Activated effector memory CD4-positive, alpha-beta T cell treated with Interleukin-2 at 50 U/mL for 16 hours (primary cell): Measurements from ENCODE around the gene SEC24B.
"Not testable (repeated sequence)": the region's sequence is repeated elsewhere in the genome, so short reads cannot be mapped to it uniquely, and the experiment has no call there.

Experiments used
- DNase-seq: peaks from one replicate; pipeline ENCODE4 v3.0.0-alpha.2; 2020

The SEC24B gene

DNA sequence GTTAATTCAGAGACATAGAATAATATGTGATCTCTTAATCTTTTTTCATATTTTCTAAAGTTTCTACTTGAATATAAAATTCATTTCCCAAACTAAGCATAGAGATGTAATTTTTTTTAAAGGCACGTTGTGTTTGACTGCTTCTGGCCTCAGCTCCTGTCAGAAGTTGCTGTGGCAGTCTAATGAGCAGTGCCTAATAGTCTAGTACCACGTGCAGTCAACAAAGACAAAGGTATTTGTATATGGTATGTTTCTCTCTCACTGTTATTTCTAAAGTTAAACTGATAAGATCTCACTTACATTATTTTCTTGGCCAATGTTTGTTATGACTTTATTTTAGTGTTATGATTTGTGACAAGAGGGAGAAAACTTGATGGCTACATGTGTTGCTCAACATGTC lies 77.8 kb downstream of the SEC24B start:
- DNase-seq = no peak

- not testable (repeated sequence) for DNase-seq
These were observed 79.8 kb downstream of the SEC24B start for GRCh38 chr4:109513368-109513767.

DNA sequence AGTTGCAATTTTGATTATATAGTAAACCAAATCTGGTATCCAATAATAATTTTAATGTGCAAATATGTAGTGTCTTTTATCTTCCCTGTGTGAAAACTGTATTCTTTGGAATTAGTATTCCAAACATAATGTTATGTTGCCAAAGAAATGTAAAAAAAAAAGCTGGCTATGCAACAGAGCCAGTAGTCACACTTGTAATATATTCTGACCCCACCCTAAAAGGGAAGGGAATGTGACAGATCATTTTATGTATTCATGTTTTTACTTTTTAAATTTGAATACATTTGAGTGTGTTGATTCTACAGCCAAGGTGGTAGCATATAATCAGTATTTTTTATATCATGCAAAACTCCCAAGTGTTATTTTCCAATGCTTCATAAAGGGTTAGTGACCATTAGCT lies 98.6 kb downstream of the SEC24B start:
- no peak for DNase-seq

- DNase-seq = no peak
These were observed 111.8 kb downstream of the SEC24B start for GRCh38 chr4:109545401-109545800.

- no peak for DNase-seq
These were observed 113.8 kb downstream of the SEC24B start for GRCh38 chr4:109547394-109547793.

DNA sequence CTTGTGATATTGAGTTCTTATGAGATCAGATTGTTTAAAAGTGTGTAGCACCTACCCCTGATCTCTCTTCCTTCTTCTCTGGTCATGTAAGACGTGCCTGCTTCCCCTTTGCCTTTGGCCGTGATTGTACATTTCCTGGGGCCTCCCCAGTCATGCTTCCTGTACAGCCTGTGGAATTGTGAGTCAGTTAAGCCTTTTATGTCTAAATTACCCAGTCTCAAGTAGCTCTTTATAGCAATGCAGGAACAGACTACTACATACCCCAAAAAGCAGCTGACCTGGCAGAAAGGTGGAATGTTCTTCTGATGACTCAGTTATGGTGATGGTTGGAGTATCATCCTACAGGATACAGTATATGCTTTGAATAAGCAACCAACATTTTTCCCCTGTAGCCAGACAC lies 115.0 kb downstream of the SEC24B start:
- no peak for DNase-seq

GRCh38 chr4:109552237-109552636 lies 118.6 kb downstream of the SEC24B start:
- no peak for DNase-seq

DNA sequence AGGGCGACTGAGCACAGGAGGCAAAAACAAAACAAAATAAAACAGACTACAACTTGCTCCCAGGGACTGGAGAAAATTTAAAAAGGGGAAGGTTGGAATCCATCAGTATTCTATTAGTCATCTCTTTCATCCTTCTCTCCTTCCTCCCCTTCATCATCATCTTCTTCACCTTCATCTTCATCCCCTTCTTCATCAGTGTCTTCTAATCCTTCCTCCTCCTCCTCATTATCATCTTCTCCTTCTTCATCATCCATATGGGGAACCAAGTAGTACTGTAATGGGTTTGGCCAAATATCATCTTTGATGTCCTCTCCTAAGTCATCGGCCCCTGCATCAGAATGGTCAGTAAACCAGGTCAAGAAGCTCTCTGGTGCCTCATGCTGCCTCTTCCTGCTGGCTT lies 119.5 kb downstream of the SEC24B start:
- no peak for DNase-seq

GRCh38 chr4:109554971-109555370 lies 121.4 kb downstream of the SEC24B start:
- no peak for DNase-seq

DNA sequence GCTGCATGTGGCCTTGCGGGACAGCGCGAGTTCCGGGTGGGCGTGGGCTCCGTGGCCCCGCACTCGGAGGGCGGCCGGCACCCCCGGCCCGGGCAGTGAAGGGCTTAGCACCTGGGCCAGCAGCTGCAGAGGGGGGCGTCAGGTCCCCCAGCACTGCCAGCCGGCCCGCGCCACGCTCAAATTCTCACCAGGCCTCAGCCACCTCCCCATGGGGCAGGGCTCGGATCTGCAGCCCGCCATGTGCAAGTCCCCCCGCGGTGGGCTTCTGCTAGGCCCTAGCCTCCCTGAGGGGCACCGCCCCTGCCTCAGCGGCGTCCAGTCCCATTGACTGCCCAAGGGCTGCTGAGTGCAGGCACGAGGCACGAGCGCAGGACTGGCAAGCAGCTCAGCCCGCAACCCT lies 123.8 kb downstream of the SEC24B start:
- DNase-seq = no peak

GRCh38 chr4:109558095-109558494 lies 124.5 kb downstream of the SEC24B start:
- not testable (repeated sequence) for DNase-seq

DNA sequence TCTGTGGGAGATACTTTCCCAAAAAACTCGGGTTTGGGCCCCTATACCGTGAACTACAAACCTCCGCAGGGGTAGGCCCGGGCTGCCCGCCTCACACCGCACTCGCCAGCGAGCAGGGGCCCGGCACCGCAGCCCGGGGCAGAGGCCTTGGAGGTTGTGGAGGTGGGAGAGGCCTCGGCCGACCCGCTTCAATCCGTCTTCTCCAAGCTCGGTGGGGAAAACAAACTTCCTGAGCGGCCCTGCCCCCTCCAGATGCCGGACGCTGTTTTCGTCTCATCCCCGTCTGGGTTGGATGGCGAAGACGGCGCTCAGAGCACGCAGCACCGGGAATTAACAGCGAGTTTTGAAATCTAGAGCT lies 126.0 kb downstream of the SEC24B start:
- DNase-seq = no peak

DNA sequence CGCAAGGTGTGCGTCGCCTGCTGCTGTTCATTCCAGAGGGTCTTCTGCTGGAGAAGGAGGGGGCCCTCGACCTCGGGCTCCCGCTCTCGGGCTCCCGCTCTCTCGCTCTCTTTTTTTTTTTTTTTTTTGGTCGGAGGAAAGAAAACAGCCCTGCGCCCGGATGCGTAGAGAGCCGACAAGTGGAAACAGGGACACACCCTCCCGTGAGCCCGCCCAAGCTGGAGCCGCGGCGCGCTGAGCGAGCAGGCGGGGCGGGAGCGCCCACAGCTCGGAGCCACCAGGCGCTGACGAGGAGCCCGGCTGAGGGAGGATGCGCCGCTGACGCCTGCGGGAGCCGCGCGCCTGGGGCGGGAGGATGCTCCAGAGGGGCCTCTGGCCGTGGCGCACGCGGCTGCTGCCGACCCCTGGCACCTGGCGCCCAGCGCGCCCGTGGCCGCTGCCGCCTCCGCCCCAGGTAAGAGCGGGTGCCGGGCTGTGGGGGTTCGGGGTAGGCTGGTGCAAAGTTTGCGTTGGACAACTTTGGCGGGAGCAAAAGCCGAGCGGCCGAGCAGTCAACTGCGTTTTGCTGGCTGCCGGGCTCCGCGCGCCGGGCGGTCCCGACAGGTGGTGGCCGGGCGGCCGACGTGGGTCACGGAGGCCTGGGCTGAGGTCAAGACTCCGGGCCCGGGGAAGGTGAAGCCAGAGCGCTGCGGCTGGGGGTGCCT lies 126.5 kb downstream of the SEC24B start, which contains the start of gene MCUB:
MCUB (plus strand) TSS at position 264 of the 704 bp plus-strand sequence; CDS start at position 356, 92 bp downstream.
- peak; percentile 90 for DNase-seq

GRCh38 chr4:109560687-109561461 lies 127.3 kb downstream of the SEC24B start:
- DNase-seq = peak; percentile 49

GRCh38 chr4:109562457-109563239 lies 129.0 kb downstream of the SEC24B start:
- no peak for DNase-seq

DNA sequence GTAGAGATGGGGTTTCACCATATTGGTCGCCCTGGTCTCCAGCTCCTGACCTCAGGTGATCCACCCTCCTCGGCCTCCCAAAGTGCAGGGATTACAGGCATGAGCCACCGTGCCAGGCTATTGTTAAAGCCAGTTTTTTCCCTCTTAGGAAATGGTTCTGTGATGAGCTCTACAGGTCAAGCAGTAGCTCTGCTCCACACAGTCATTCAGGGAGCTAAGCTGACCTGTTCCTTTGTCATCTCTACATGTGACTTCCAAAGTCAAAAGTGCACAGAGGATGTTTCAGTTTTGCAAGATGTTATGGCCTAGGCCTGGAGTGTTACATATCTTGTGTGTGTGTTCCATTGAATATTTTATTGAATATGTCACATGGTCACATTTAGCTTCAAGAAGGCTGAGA lies 137.9 kb downstream of the SEC24B start:
- no peak for DNase-seq

DNA sequence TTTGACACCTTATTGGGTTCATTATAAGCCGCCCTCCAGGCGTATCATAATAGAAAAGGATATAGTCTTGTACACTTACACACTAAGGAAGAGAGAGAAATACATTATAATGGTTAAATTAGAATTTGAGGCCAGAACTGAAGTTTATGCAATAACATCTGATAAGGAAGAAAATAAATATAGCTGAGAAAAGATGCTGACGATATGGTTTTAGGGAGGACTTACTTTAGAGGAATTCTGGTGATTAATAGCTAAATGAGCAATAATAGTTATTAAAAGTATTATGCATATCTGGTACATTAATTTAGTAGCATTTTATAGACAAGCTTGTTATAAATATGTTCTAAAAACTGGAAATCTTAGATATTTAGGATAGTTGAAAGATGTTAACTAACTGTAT lies 138.5 kb downstream of the SEC24B start:
- no peak for DNase-seq

DNA sequence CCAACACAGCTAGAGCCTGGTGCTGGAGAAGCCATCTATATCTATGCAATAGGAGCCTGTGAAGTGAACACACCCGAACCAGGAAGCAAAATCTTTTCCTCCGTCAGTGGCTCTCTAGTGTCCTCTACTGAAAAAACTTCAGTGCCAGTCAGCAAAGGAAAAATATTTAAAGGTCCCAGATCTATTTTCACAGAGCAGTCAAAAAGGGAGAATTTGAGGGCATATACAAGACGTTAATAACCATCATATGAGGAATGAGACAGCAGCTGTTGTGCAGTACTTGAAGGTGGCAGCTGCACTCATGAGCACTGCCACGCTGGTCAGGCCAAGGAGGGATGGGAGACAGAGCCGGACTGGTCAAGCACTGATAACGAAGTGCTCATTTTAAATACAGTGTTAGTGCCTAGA lies 140.8 kb downstream of the SEC24B start:
- DNase-seq = no peak

GRCh38 chr4:109574931-109575804 lies 141.6 kb downstream of the SEC24B start:
- DNase-seq = no peak

DNA sequence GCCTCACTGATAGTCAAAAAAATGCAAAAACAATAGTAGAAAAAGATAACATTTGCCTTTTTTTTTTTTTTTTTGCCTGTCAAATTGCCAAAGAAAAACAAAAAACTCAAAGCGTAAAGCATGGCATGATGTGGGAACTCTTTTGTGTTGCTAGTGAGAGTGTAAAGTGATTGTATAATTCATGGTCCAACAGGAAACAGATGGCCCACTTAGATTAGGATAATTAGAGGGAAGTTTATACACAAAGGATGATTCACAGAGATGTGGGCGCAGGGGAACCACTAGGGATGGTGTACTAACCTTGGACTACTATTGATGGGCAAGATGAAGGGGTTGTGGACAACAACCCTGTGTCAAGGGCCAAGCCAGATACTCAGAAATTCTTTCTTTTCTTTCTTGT lies 142.8 kb downstream of the SEC24B start:
- no peak for DNase-seq

GRCh38 chr4:109578846-109579245 lies 145.2 kb downstream of the SEC24B start:
- DNase-seq = no peak

DNA sequence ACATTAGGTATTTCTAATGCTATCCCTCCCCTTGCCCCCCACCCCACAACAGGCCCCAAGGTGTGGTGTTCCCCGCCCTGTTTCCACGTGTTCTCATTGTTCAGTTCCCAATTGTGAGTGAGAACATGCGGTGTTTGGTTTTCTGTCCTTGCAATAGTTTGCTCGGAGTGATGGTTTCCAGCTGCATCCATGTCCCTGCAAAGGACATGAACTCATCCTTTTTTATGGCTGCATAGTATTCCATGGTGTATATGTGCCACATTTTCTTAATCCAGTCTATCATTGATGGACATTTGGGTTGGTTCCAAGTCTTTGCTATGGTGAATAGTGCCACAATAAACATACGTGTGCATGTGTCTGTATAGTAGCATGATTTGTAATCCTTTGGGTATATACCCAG lies 146.4 kb downstream of the SEC24B start:
- DNase-seq = not testable (repeated sequence)

DNA sequence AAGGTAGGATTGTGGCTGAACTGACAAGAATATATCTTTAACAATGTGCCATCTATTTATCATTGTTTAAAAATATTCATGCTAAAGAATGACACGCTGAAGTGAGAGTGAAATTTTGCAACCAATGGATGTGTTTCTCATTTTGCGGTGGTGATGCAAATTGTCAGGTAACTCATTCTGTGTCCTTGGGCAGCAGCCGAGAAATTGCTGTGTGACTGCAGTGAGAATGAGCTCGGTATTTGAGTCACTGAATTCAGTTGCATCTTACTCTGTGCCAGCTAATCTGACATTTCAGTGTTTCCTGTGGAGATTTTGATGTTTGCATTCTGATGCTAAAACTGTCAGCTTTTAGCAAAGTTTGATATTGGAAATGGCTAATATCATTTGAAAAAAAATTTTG lies 154.6 kb downstream of the SEC24B start:
- DNase-seq = no peak
